ENCODE results near the gene CCDC92B.
"Not testable (repeated sequence)": the region's sequence is repeated elsewhere in the genome, so short reads cannot be mapped to it uniquely, and the experiment has no call there.

The CCDC92B gene
- total RNA-seq = 0.07 to 0.24 reads per million in 2 donors

DNA sequence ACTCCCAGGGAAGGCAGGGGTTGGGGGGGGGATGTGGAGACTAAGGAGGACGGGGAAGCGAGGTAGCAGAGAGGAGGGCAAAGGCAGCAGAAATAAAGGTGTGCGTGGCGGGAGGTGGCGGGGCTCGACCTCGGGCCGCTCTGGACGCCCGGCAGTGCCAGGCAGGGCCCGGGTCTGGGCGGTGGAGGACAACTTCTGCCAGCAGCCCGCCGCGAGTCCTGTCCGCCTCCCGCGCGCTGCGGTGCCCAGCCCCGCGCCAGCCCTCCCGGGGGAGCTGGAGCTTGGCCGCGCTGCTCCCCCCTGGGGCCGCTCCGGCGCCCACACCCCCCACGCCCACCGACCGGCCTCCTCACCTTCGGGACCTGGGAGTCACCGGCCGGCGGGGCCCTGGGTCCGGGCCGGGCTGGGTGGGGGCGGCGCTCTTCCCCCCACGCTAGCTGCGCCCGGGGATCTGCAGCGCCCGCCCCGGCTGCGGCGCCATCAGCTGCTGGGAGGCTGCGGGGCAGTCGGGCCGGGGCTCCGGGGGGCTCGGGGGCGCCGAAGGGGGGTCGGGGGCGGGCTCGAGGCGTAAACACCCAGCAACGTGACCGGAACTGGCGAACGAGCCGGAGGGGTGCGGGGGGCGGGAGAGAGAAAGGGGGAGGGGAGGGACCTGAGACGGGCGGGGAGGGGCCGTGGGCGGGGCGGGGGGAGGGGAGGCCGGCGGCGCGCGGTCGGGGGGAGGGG is at the start of gene CCDC92B:
CCDC92B (minus strand) TSS at position 595 of the 726 bp plus-strand sequence. CDS start 14,507 bp downstream, outside the sequence.
- DNase-seq = no peak

DNA sequence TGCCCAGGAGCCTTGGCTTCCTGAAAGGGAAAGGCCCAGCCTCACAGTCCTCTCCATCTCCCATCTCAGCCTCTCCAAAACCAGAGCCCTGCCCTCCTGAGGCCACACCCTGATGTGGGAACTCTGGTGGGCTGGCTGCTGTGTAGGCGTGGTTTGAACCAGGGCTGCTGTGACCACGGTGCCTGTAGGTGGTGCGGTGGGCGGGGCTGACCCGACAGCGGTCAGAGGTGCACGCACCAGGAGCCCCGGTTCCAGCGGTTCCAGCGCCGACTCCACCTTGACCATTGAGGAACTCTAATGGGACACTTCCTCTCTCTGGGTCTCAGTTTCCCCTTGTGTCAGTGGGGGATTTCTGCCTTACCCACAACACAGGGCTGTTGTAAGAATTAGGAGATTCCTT is 49.2 kb upstream of the CCDC92B start:
- no peak for DNase-seq

DNA sequence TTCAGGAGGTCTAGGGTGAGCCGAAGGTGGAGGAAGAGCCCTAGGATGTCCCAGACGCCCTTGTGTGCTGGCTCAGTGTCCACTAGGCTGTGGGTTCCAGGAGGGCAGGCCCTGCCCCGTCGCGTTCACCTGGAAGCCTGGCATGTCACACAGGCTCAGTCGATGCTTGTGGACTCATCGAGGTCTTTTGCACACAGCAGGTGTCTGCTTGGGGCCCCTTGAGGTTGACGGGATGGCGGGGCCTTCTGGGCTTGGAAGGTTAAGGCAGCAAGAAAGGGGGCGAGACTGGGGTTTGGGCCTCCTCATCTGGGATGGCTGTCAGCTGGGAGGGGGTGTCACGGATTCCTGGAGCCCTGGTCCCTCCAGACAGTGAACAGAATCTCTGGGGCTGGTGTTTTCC is 48.7 kb upstream of the CCDC92B start:
- DNase-seq = no peak

DNA sequence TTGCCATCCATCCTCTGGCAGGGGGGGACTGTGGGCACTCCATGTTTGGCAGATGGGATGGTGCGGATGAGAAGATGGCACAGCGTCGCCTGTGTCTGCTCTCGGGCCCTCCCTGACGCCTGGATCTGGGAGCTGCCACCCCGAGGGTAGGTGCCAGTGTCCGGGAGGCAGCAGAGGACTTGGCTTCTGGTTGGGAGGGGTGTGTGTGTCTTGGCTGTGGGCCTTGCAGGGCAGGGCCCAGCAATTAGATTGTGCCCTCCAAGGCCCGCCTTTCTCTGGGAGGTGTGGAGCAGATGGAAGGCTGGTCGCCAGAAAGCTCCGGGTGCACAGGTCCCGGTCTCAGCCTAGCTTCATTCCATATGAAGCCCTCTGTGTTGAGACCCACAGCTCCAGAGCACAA is 48.2 kb upstream of the CCDC92B start:
- DNase-seq = no peak

DNA sequence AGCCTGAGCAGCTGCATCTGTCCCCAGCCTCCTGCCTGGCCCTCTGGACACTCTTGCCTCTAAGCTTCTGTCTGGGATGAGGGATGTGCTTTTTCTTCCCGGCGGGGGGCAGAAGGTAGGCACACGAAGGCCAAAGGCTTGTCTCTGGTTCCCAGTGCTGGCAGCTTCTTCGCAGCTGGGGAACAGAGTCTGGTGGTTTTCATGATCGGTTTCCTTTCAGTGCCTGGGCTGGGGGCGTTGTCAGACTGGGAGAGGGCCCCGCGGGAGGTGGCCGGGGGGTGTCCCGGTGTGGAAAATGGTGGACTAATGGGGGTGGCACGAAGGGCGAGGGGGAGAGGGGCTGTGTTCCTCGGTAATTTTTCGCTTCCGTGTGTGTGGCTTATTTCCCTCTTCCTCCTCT is 47.8 kb upstream of the CCDC92B start:
- DNase-seq = no peak

DNA sequence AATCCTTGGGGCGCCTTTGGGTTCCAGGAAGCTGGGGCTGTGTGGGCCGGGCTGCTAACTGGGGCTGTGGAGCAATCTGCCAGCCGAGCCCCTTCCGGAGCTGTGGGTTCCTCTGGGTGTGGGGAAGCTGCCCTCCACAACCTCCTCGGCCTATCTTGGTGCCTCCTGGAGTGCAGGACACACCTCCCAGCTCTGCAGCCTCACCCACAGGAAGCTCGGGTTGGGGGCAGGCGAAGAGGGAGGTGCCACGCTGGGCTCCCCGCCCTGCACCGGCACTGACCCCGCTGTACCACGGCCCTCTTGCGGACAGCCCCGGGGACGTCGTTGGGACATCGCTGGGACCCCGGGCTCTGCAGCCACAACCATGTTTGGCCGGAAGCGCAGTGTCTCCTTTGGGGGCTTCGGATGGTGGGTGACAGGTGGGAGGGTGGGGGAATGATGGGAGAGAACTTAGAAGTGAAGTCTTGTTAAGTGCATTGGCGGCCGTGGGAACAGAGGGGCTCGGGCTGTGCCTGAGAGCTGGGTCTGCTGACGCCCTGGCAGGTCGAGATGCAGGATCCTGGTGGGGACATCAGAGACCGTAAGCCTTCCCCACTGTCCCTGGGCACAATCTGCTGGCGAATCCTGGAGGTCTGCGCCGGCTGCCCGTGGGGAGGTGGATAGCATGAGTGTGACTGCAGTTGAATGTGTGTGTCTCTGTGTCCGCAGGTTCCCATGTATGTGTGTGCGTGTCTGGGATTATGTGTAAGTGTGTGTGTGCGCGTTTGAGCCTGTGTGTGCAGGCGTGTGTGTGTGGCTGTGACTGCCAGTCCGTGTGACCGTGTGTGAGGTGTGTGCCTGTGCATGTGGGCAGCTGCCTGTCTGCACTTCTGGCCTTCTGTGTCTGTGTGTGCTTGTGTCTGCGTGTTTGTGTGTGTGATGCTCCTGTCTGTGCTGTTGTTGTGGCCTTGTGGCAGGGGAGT is 47.0 kb upstream of the CCDC92B start, which contains the start of gene RAP1GAP2:
RAP1GAP2 (plus strand) TSS at position 275 of the 962 bp plus-strand sequence; CDS start at position 365, 90 bp downstream.
- peak; percentile 64 for DNase-seq

DNA sequence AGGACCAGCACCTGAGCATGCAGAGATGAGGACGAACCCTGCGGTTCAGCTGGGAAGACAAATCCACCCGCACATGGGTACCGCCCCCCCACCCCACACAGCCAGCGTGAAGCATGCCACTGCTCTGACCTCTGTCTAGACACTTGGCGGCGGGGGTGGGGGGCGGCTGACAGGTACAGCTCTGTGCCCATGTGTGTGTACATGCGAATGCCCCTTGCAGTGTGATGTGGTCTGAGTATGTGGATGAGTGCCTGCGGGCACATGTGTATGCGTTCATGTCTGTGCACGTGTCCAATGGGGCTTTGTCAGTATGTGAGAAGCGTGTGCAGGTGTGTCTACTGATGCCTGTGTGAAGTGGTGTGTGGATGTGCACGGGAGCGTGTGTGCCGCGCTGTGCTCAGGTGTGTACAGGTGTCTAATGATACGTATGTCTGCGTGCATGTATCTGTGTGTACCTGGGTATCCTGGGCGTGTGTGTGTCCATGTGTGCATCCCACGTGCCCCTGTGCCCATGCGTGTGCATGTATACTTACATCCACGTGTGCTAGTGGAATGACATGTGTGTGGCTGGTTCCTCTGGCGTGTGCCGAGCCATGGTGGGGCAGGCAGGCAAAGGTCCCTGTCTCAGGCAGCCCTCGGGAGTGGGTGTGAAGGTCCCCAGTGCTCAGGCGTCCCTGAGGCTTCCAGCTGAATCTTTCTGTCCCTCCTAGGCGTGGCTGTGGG is 46.1 kb upstream of the CCDC92B start:
- DNase-seq = peak; percentile 24

DNA sequence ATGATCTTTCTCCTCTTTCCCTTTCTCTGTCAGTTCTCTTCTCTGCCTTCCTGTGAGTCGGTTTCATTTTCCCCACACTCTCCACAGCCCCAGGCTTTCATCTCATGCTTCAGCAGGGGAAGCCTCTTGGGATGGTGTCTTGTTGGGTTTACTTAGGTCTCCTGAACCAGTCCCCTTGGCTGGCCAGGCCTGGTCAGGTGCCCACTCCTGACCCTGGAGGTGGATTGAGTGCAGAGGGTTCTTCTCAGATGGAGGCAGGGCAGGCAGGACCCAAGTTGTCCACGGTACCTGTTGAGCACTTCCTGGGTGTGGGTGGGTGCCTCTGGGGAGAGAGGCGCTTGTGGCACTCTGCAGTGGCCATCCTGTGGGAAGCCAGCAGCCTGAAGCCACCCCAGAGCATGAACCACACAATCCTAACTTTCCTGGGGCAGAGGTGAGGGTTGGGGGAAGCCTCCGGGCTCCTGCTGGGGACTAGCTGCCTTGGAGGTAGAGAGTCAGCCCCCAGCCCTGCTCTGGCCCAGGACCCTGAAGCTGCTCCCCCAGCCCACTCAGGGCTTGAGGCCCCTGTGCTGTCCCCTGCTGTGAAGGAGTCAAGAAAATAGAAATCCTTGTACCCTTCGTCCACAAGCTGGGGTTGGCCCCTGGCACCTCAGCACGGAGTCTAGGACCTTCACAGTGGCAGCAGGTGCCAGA is 44.8 kb upstream of the CCDC92B start:
- no peak for DNase-seq

DNA sequence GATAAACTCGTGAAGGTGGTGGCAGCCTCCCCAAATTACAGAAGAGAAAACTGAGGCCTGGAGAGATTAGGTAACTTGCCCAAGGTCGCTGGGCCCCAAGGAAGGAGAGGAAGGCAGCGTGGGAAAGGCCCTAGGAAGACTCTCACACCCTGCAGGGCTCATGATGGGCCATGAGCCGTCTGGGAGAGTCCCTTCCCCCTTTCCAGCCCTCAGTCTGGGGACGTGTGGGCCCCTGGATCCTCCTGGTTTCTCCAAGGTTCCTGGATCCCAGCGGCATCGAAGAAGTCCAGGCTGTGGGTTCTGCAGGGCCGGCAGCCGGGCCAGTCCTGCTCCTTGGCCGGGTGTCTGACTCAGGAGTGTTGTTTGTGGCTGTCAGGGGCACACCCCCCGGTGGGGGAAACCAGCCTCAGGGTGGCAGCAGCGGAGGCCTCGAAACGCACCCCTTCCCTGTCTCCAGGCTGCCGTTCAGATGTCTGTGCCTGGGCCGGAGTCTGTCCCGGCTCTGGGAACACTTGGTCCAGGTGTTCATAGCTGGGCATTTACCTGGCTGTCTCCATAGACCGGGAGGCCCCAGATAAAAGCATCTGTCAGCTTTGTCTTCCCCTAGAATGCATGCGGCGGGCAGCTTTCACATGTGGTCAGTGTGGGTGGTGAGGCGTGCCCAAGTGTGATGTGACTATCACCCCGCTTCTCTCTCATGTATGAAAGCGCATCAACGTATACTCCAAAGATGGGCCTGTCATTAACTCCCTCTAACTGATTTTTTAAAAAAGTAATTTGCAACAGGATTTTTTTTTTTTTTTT is 43.1 kb upstream of the CCDC92B start:
- peak; percentile 61 for DNase-seq

DNA sequence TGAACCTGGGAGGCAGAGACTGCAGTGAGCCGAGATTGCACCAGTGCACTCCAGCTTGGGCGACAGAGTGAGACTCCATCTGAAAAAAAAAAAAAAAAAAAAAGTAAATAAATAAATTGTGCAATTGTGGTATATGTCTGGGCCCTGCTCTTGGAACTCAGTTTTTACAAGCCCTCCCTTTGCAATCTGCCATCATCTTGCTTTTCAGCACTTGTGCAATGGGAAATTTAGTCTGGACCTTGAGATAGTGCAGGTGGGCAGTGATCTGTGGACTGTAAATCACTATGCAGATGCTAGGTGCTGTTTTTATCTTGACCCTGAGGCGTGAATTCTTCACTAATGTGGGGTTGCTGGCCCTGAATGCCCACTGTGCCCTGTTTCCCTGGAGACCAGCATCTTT is 40.2 kb upstream of the CCDC92B start:
- DNase-seq = no peak

DNA sequence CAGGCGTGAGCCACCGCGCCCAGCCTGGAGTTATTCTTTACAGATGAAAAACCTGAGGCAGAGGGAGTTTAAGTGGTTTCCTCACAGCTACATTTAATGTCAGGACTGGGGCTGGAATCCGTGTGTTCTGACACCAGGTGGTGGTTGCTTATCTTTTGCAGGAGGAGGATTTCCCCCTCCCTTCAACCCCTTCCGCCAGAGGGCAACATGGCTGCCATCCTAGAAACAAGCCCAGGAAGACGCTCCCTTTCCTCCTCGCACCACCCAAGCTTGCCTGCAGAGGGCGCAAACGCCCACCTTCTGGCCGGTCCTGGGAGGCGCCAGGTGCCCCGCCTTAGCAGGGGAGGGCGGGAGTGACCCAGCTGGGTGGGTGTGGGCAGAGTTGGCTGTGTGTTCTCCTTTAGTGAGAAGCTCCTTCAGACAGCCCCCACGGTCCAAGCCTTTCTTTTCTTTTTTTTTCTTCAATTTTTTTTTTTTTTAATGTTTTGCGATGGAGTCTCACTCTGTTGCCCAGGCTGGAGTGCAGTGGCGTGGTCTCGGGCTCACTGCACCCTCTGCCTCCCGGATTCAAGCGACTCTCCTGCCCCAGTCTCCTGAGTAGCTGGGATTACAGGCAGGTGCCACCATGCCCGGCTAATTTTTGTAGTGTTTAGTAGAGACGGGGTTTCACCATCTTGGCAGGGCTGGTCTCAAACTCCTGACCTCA is 36.9 kb upstream of the CCDC92B start:
- peak; percentile 90 for DNase-seq

DNA sequence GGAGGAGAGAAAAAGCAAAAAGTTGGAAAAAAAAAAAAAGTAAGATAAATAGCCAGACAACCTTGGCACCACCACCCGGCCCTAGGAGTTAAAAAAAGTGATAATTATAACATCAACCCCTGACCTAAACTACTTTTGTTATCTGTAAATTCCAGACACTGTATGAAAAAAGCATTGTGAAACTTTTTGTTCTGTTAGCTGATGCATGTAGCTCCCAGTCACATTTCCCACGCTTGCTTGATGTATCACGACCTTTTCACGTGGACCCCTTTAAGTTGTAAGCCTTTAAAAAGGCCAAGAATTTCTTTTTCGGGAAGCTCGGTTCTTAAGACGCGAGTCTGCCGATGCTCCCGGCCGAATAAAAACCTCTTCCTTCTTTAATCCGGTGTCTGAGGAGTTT is 35.9 kb upstream of the CCDC92B start:
- DNase-seq = not testable (repeated sequence)

DNA sequence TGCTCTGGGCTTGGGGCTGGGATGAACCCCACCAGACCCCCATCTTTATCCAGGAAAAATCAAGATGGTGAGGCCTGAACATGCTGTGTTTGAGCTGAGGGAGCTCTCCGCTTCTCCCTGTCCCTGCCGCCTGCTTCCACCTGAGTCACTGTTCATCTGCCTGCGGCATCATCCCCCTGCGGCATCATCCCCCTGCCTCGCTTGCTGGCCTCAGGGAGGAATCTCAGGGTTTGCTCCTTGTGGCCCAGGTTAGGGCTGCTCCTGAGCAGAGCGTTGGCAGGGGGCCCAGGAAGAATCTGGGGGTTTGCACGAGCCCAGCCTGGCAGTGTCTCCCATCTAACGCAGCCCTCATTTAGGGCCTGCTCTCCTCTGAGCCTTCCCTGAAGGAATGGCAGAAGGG is 35.4 kb upstream of the CCDC92B start:
- DNase-seq = no peak

DNA sequence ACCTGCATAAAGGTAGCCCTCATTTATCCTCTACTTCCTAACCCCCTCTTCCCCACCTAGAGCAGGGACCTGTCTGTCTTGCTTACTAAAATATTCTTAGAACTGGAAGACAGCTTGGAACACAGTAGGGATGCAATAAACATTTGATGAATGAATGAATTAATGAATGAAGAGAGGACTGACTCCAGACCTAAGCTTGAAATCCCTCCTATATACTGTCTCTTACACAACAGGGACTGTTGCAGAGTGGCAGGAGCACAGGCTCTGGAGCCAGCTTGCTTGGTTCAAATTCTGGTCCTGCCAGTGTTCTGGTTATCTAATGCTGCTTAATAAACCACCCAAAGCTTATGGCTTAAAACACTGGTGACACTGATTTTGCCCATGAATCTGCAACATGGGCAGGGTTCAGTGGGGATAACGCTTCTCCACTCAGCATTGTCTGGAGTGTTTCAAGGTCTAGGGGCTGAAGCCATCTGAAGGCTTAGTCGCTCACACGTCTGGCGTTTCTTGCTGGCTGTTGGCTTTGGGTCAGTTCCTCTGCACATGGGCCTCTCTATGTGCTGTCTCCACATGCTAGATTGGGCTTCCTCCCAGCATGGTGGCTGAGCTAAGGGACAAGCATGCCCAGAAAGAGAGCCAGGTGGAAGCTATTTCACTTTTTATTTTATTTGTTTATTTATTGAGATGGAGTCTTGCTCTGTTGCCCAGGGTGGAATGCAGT is 34.0 kb upstream of the CCDC92B start:
- no peak for DNase-seq

DNA sequence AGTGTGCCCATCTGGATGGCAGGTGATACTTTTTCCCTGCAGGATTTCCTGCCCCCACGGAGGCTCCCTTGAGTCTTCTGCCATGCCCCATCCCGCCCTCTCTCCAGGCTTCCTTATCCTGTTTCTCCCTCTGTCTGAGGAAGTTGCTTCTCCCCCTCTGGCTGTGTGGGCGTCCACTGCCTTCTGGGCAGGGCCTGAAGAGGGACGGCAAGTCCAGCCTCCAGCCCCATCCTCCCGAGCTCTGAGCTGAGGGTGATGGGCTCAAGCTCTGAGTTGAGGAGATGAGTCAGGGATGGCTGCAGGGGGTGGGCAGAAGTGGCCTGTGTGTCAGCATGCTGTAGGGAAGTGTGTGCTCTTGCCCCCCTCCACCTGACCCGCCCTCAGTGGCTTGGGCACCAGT is 32.6 kb upstream of the CCDC92B start:
- no peak for DNase-seq

DNA sequence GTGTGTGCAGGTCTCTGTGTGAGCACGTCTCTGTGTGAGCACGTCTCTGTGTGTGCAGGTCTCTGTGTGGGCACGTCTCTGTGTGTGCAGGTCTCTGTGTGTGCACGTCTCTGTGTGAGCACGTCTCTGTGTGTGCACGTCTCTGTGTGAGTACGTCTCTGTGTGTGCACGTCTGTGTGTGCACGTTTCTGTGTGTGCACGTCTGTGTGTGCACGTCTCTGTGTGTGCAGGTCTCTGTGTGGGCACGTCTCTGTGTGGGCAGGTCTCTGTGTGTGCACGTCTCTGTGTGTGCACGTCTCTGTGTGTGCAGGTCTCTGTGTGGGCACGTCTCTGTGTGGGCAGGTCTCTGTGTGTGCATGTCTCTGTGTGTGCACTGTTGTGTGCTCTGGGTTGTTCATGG is 32.1 kb upstream of the CCDC92B start:
- not testable (repeated sequence) for DNase-seq

DNA sequence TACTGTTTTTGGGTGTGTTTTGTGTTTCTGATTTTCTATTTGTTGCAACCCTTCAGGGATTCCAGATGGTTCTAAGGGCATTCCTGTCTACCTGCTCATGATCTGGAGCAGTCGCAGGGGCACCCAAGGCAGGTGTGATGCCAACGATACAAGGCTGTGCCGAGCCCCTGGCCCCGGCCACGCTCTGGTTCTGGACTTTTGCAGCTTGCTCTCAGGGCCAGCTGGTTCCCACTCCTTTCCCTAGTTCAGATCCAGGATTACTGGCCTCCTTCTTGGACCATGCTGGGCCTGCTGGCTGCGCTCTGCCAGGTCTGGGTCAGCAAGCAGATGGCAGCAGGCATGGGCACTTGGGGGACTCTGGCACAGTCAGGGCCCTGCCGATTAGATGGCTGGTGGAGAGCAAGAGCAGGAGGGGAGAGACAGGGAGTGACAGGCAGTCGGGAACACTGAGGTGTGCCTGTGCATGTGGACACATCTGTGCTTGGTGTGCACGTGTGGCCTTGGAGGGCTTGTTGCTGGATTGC is 31.5 kb upstream of the CCDC92B start:
- DNase-seq = no peak

DNA sequence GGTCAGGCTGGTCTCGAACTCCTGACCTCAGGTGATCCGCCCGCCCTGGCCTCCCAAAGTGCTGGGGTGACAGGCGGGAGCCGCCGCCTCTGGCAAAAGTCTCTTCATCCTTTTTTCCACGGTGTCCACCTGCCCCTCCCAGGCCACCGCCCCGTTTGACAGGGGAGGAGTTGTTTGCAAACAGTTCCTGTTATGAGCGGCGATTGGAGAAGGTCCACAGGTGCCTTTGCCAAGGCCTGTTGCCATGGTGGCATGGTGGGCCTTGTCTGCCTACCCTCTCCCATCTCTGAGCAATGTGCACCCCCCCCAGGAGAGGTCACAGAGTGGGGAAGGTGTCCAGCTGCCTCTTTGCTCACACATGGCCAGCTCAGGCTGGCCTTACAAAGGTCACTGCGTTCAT is 30.8 kb upstream of the CCDC92B start:
- DNase-seq = no peak

DNA sequence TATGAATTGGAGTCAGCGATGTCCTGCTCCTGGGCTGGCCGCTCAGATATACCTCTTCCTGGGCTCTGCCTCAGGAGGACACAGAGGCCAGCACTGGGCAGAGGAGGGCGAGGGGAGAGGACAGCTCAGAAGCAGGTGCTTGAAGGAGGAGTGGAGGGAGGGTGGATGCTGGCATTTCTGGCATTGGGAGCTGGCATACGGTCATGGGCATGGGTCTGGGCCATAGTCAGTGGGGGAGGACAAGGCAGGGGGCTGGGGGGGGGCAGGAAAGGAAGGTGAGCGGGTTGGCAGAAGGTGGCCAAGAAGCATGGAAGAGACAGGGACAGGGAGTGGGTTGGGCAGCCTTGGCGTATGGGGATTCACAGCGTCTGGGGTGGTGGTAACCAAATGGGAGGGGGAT is 30.1 kb upstream of the CCDC92B start:
- no peak for DNase-seq

DNA sequence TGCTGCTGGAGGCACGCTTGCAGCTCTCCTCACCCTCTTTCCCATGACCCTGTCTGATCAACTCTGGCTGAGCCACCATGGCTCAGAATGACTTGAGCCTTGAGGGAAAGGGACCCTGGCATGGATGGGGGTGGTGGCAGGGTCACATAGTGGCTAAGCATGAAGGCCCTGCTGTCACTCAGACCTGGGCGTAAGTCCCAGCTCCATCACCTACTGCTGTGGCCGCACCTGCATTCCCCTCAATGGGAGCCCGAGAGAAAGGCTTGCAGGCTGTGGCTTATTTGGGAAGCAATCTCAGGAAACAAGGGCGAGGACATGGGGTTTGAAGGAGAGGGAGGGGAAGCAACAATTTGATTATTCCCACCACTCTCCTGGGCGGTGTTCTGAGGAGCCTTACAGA is 29.0 kb upstream of the CCDC92B start:
- no peak for DNase-seq
